Lower lobe of right lung (tissue), 2 donors: ENCODE measurements around the gene PLEKHB2. TPM values are rescaled to one million over a fixed set of nuclear protein-coding genes. Genes with fewer than 3 reads are reported as not detected.
A peak's percentile ranks its signal among the peaks of the same experiment; 100 is the strongest.
"Not testable (repeated sequence)": the region's sequence is repeated elsewhere in the genome, so short reads cannot be mapped to it uniquely, and the experiment has no call there.

Experiments
- ATAC-seq, 2 donors: fragments of 200-7000 bp; cut with Tn5 transposase; one replicate each; pipeline ENCODE4 v1.9.1; 2020 to 2022; ENCODE audit warnings: mild to moderate bottlenecking in 2 of 2, moderate library complexity in 2 of 2
- DNase-seq: peaks from one replicate; pipeline ENCODE4 v3.0.0-alpha.2; 2020
- H3K27ac ChIP-seq: fragments of 200-600 bp; one replicate; pipeline ENCODE4 v1.8.0; 2022
- H3K27me3 ChIP-seq: fragments of 200-600 bp; one replicate; pipeline ENCODE4 v1.8.0; 2022; ENCODE audit warnings: low read depth
- H3K36me3 ChIP-seq: fragments of 200-600 bp; one replicate; pipeline ENCODE4 v1.8.0; 2022; ENCODE audit warnings: mild to moderate bottlenecking
- H3K4me1 ChIP-seq: fragments of 200-600 bp; one replicate; pipeline ENCODE4 v1.8.0; 2022
- H3K4me3 ChIP-seq: fragments of 200-600 bp; one replicate; pipeline ENCODE4 v1.8.0; 2022; ENCODE audit warnings: mild to moderate bottlenecking
- H3K9me3 ChIP-seq: fragments of 200-600 bp; one replicate; pipeline ENCODE4 v1.8.0; 2022
- CTCF ChIP-seq: fragments of 200-600 bp; IDR thresholded peaks from one replicate; pipeline ENCODE4 v1.8.0; 2022; ENCODE audit warnings: antibody characterized with exemption, mild to moderate bottlenecking
- intact Hi-C: fragments of 100-400 bp; cut with DNase I; formaldehyde crosslinking; loops from one replicate; pipeline ENCODE4 v1.11.0; 2022
- total RNA-seq: library from RNA; stranded (reverse); fragmentation: NEBNext Ultra II Directional; extraction: Animal tissue kit (Norgen Biotek cat#: 25700); gene quantifications from one replicate; pipeline ENCODE4 v1.2.1, GENCODE V29; 2021
- donor health status: DM: no; HTN: yes; CAD: no; lungs with severe emphysema.

Gene PLEKHB2
- total RNA-seq, 1 donor from 2014 or later, result 91.4 TPM

GRCh38 chr2:131143803-131144202 is 38.7 kb downstream of the PLEKHB2 start:
- Histone ChIP-seq H3K27me3 (no peaks in the 10 kb centered on the region), H3K4me3 (no peak overlapping the region), H3K4me1 (peaks cover 11% of the 10 kb centered on the region), H3K9me3 (no peaks in the 10 kb centered on the region), H3K36me3 (peaks cover 97% of the 10 kb centered on the region), H3K27ac (no peak overlapping the region)
- no peak for TF ChIP-seq CTCF
- intact Hi-C loops, result no loop called here
- no peak for ATAC-seq
- no peak for DNase-seq

GRCh38 chr2:131145040-131145439 is 39.9 kb downstream of the PLEKHB2 start:
- Histone ChIP-seq H3K9me3 (no peaks in the 10 kb centered on the region), H3K27ac (no peak overlapping the region), H3K4me3 (no peak overlapping the region), H3K27me3 (no peaks in the 10 kb centered on the region), H3K36me3 (peaks cover 97% of the 10 kb centered on the region), H3K4me1 (peaks cover 11% of the 10 kb centered on the region)
- no peak for TF ChIP-seq CTCF
- ATAC-seq (no peak), DNase-seq (no peak)
- intact Hi-C loops, result no loop called here

- no peak for DNase-seq
- no peak for TF ChIP-seq CTCF
- Histone ChIP-seq H3K4me1 (peaks cover 11% of the 10 kb centered on the region), H3K4me3 (no peak overlapping the region), H3K27ac (no peak overlapping the region), H3K27me3 (no peaks in the 10 kb centered on the region), H3K9me3 (no peaks in the 10 kb centered on the region), H3K36me3 (peaks cover 97% of the 10 kb centered on the region)
- intact Hi-C loops, result no loop called here
- ATAC-seq, result peak; percentile 21 to 72
Measured at GRCh38 chr2:131146231-131146630, 41.1 kb downstream of the PLEKHB2 start.

GRCh38 chr2:131146749-131147148 is 41.6 kb downstream of the PLEKHB2 start:
- H3K4me3 ChIP-seq, result no peak overlapping the region
- DNase-seq, result no peak
- ATAC-seq, result peak; percentile 60 to 89
- H3K27me3 ChIP-seq, result no peaks in the 10 kb centered on the region
- H3K27ac ChIP-seq, result no peak overlapping the region
- intact Hi-C loops, result no loop called here
- TF ChIP-seq CTCF, result no peak
- no peaks in the 10 kb centered on the region for H3K9me3 ChIP-seq
- peaks cover 11% of the 10 kb centered on the region for H3K4me1 ChIP-seq
- peaks cover 94% of the 10 kb centered on the region for H3K36me3 ChIP-seq

- DNase-seq, result no peak
- no peak for ATAC-seq
- intact Hi-C loops, result no loop called here
- Histone ChIP-seq H3K36me3 (peaks cover 78% of the 10 kb centered on the region), H3K9me3 (no peaks in the 10 kb centered on the region), H3K4me3 (no peak overlapping the region), H3K27me3 (no peaks in the 10 kb centered on the region), H3K4me1 (peaks cover 11% of the 10 kb centered on the region), H3K27ac (no peak overlapping the region)
- no peak for TF ChIP-seq CTCF
Measured at GRCh38 chr2:131148426-131148825, 43.3 kb downstream of the PLEKHB2 start.

GRCh38 chr2:131150109-131150508 is 45.0 kb downstream of the PLEKHB2 start:
- intact Hi-C loops, H3K27ac ChIP-seq, ATAC-seq, H3K4me3 ChIP-seq, H3K9me3 ChIP-seq, H3K27me3 ChIP-seq, DNase-seq: not testable (repeated sequence)
- Histone ChIP-seq H3K36me3 (peaks cover 61% of the 10 kb centered on the region), H3K4me1 (peaks cover 11% of the 10 kb centered on the region)
